IMR-90 (cell line): ENCODE data around the gene ZNF335. TPM values are rescaled to one million over a fixed set of nuclear protein-coding genes. Genes with fewer than 3 reads are reported as not detected.

Experiments
- ATAC-seq: fragments of 200-7000 bp; cut with Tn5 transposase; 2 replicates; pipeline ENCODE4 v1.9.1; 2020; ENCODE audit warnings: low read depth, mild to moderate bottlenecking, moderate library complexity
- BruUV-seq: library from RNA; stranded (reverse); fragments of 400-500 nt; replicated peaks from 2 replicates; lab custom pipeline; 2021; lab: Mats Ljungman, UMichigan
- CTCF ChIA-PET: fragments of 300-600 bp; formaldehyde crosslinking; extraction: SDS; loops from one replicate; lab custom pipeline; 2021; ENCODE audit warnings: antibody characterized with exemption; lab: Yijun Ruan, JAX
- POLR2A ChIA-PET: fragments of 300-600 bp; sonication (Branson Sonifier 250); formaldehyde crosslinking; loops from one replicate; lab custom pipeline; 2022; ENCODE audit warnings: antibody characterized with exemption; ENCODE audit not compliant: unreplicated experiment; lab: Charles Lee
- DNase-seq: peaks from one replicate; pipeline ENCODE4 v3.0.0; 2013
- H2AFZ ChIP-seq: replicated peaks from 2 replicates; pipeline ENCODE3; 2013; ENCODE audit warnings: low read length, mild to moderate bottlenecking; ENCODE audit not compliant: poor library complexity
- H2AK5ac ChIP-seq: 2 replicates; pipeline ENCODE4 v1.6.1; 2013; ENCODE audit warnings: low read depth, low read length, inconsistent platforms
- H2AK9ac ChIP-seq: replicated peaks from 2 replicates; pipeline ENCODE3; 2013; ENCODE audit warnings: mild to moderate bottlenecking, low read depth, low read length, moderate library complexity; ENCODE audit not compliant: poor library complexity
- H2BK120ac ChIP-seq: 2 replicates; pipeline ENCODE4 v1.6.1; 2013; ENCODE audit warnings: low read depth, low read length, inconsistent platforms
- H2BK15ac ChIP-seq: 3 replicates; pipeline ENCODE4 v1.6.1; 2013; ENCODE audit warnings: low read depth, low read length, inconsistent platforms
- H2BK20ac ChIP-seq: 2 replicates; pipeline ENCODE4 v1.6.1; 2013; ENCODE audit warnings: low read depth, mild to moderate bottlenecking, inconsistent platforms, low read length, moderate library complexity
- H2BK5ac ChIP-seq: 2 replicates; pipeline ENCODE4 v1.6.1; 2013; ENCODE audit warnings: mild to moderate bottlenecking, low read depth, low read length, inconsistent platforms; ENCODE audit not compliant: poor library complexity, severe bottlenecking
- H3K14ac ChIP-seq: replicated peaks from 2 replicates; pipeline ENCODE4 v1.6.1; 2013; ENCODE audit warnings: low read depth, low read length, inconsistent platforms
- H3K18ac ChIP-seq: 2 replicates; pipeline ENCODE4 v1.6.1; 2013; ENCODE audit warnings: low read depth, low read length, control low read depth
- H3K23ac ChIP-seq: 2 replicates; pipeline ENCODE4 v1.6.1; 2013; ENCODE audit warnings: low read depth, low read length, inconsistent platforms
- H3K27ac ChIP-seq: 2 replicates; pipeline ENCODE4 v1.5.1; 2013; ENCODE audit warnings: mild to moderate bottlenecking, control low read depth, low read length; ENCODE audit not compliant: insufficient read depth
- H3K27me3 ChIP-seq: 2 replicates; pipeline ENCODE4 v1.6.1; 2013; ENCODE audit warnings: low read length; ENCODE audit not compliant: control insufficient read depth, insufficient read depth
- H3K36me3 ChIP-seq: 2 replicates; pipeline ENCODE4 v1.6.1; 2013; ENCODE audit warnings: low read length, mixed read lengths; ENCODE audit not compliant: control insufficient read depth, insufficient read depth
- H3K4ac ChIP-seq: 2 replicates; pipeline ENCODE4 v1.6.1; 2013; ENCODE audit warnings: low read depth, low read length, inconsistent platforms
- H3K4me1 ChIP-seq: 2 replicates; pipeline ENCODE4 v1.6.1; 2013; ENCODE audit warnings: low read length, mixed read lengths; ENCODE audit not compliant: control insufficient read depth, insufficient read depth
- H3K4me2 ChIP-seq: 2 replicates; pipeline ENCODE4 v1.6.1; 2013; ENCODE audit warnings: low read depth, mild to moderate bottlenecking, control low read depth, low read length, moderate library complexity
- H3K4me3 ChIP-seq: 2 replicates; pipeline ENCODE4 v1.5.1; 2013; ENCODE audit warnings: low read depth, mild to moderate bottlenecking, control low read depth, low read length, moderate library complexity; ENCODE audit not compliant: insufficient read depth
- H3K56ac ChIP-seq: 2 replicates; pipeline ENCODE4 v1.6.1; 2013; ENCODE audit warnings: low read length, inconsistent platforms; ENCODE audit not compliant: insufficient read depth; ENCODE audit errors: extremely low read depth
- H3K79me1 ChIP-seq, 2 experiments: 2 replicates each; pipeline ENCODE4 v1.6.1; 2013; ENCODE audit warnings: low read length in 2 of 2, inconsistent platforms in 1 of 2, low read depth in 1 of 2
- H3K9ac ChIP-seq: 2 replicates; pipeline ENCODE4 v1.6.1; 2013; ENCODE audit warnings: low read depth, low read length, control low read depth
- H3K9me1 ChIP-seq: 2 replicates; pipeline ENCODE4 v1.6.1; 2013; ENCODE audit warnings: low read length, inconsistent platforms; ENCODE audit not compliant: insufficient read depth
- H3K9me3 ChIP-seq: 2 replicates; pipeline ENCODE4 v1.6.1; 2013; ENCODE audit warnings: low read length; ENCODE audit not compliant: control insufficient read depth, insufficient read depth
- H4K20me1 ChIP-seq: 2 replicates; pipeline ENCODE4 v1.6.1; 2013; ENCODE audit warnings: low read length, inconsistent platforms; ENCODE audit not compliant: insufficient read depth
- H4K5ac ChIP-seq: 2 replicates; pipeline ENCODE4 v1.6.1; 2013; ENCODE audit warnings: mild to moderate bottlenecking, low read depth, low read length, control low read depth
- H4K8ac ChIP-seq, 2 experiments: 2 replicates each; pipeline ENCODE4 v1.6.1; 2013; ENCODE audit warnings: low read depth in 2 of 2, low read length in 2 of 2, control low read depth in 1 of 2, inconsistent platforms in 1 of 2
- H4K91ac ChIP-seq: 2 replicates; pipeline ENCODE4 v1.6.1; 2013; ENCODE audit warnings: low read depth, low read length, inconsistent platforms; ENCODE audit not compliant: insufficient read depth
- BHLHE40 ChIP-seq: fragments of 150-350 bp; IDR thresholded peaks from 2 replicates; pipeline ENCODE4 v1.6.1; 2016; ENCODE audit warnings: mild to moderate bottlenecking, low read depth, low read length
- CEBPB ChIP-seq: IDR thresholded peaks from 2 replicates; pipeline ENCODE4 v1.6.1; 2012; ENCODE audit warnings: low read depth, low read length, improper control_type of control experiment
- CHD1 ChIP-seq: IDR thresholded peaks from 2 replicates; pipeline ENCODE4 v1.6.1; 2012; ENCODE audit warnings: low read depth, low read length, improper control_type of control experiment
- FOS ChIP-seq: fragments of 150-350 bp; IDR thresholded peaks from 2 replicates; pipeline ENCODE4 v1.6.1; 2016; ENCODE audit warnings: low read depth, low read length
- MAFK ChIP-seq: IDR thresholded peaks from 2 replicates; pipeline ENCODE4 v1.6.1; 2012; ENCODE audit warnings: low read depth, low read length, improper control_type of control experiment
- MAZ ChIP-seq: IDR thresholded peaks from 2 replicates; pipeline ENCODE4 v1.6.1; 2012; ENCODE audit warnings: low read depth, mild to moderate bottlenecking, low read length, improper control_type of control experiment, moderate library complexity, borderline replicate concordance
- NFE2L2 ChIP-seq: fragments of 150-350 bp; IDR thresholded peaks from 2 replicates; pipeline ENCODE4 v1.6.1; 2016; ENCODE audit warnings: low read depth, mild to moderate bottlenecking, low read length
- RAD21 ChIP-seq: IDR thresholded peaks from 2 replicates; pipeline ENCODE4 v1.6.1; 2012; ENCODE audit warnings: low read length, improper control_type of control experiment
- RCOR1 ChIP-seq: IDR thresholded peaks from 2 replicates; pipeline ENCODE4 v1.6.1; 2012; ENCODE audit warnings: mild to moderate bottlenecking, low read length, improper control_type of control experiment; ENCODE audit not compliant: insufficient replicate concordance
- RFX5 ChIP-seq: IDR thresholded peaks from 2 replicates; pipeline ENCODE4 v1.8.0; 2012; ENCODE audit warnings: low read depth, mild to moderate bottlenecking, low read length, moderate library complexity
- SMC3 ChIP-seq: fragments of 150-350 bp; IDR thresholded peaks from 2 replicates; pipeline ENCODE4 v1.6.1; 2016; ENCODE audit warnings: low read depth, mild to moderate bottlenecking, antibody characterized with exemption, low read length, moderate library complexity
- WGBS, 2 experiments: methylation state at CpG; one replicate each; pipeline versions ENCODE4 v1.1.5 to v1.1.7; 2013; ENCODE audit warnings: missing lambda C conversion rate in 2 of 2; ENCODE audit not compliant: insufficient read length in 1 of 2; ENCODE audit errors: extremely low coverage in 2 of 2; 5-methylcytosine and 5-hydroxymethylcytosine counted together
- dilution Hi-C: fragments of 300-500 bp; cut with HindIII; formaldehyde crosslinking; loops from one replicate; pipeline ENCODE4 v1.14.3; 2018; ENCODE audit warnings: low sequenced_read_pairs; ENCODE audit not compliant: unreplicated experiment
- in situ Hi-C: fragments of 300-500 bp; cut with MboI; formaldehyde crosslinking; loops from 3 replicates; pipeline ENCODE4 v1.14.3; 2019; ENCODE audit warnings: low sequenced_read_pairs, inconsistent platforms, mixed read lengths
- intact Hi-C: fragments of 100-400 bp; cut with micrococcal nuclease; formaldehyde crosslinking; loops from 2 replicates; pipeline ENCODE4 v1.10.0; 2022
- polyA plus RNA-seq, 3 experiments: library from polyadenylated mRNA; depleted of rRNA; stranded (reverse); fragments of >200 nt; gene quantifications; 2 replicates each; pipeline ENCODE4 v1.2.3, GENCODE V29; 2012; ENCODE audit warnings: low replicate concordance in 1 of 3
- total RNA-seq: library from RNA; depleted of rRNA; stranded (reverse); fragments of >200 nt; gene quantifications from 2 replicates; pipeline ENCODE4 v1.2.3, GENCODE V29; 2012
- TF ChIP-seq, protein P1 (sequence below): conservative IDR thresholded peaks from 2 replicates; pipeline ENCODE4 v1.5.1; 2012; ENCODE audit warnings: mild to moderate bottlenecking, low read depth, low read length, improper control_type of control experiment
- TF ChIP-seq, protein P2 (sequence below): fragments of 150-350 bp; IDR thresholded peaks from 2 replicates; pipeline ENCODE4 v1.6.1; 2016; ENCODE audit warnings: low read depth, mild to moderate bottlenecking, low read length, moderate library complexity, borderline replicate concordance
- TF ChIP-seq, protein P3 (sequence below): fragments of 150-350 bp; IDR thresholded peaks from 2 replicates; pipeline ENCODE4 v1.6.1; 2017; ENCODE audit warnings: mild to moderate bottlenecking, antibody characterized with exemption, low read length, low read depth

ZNF335 gene
- total and polyA plus RNA-seq, 2 of the 4 experiments (the other 2 are of a cell fraction), result 11.8 to 17.8 TPM

DNA sequence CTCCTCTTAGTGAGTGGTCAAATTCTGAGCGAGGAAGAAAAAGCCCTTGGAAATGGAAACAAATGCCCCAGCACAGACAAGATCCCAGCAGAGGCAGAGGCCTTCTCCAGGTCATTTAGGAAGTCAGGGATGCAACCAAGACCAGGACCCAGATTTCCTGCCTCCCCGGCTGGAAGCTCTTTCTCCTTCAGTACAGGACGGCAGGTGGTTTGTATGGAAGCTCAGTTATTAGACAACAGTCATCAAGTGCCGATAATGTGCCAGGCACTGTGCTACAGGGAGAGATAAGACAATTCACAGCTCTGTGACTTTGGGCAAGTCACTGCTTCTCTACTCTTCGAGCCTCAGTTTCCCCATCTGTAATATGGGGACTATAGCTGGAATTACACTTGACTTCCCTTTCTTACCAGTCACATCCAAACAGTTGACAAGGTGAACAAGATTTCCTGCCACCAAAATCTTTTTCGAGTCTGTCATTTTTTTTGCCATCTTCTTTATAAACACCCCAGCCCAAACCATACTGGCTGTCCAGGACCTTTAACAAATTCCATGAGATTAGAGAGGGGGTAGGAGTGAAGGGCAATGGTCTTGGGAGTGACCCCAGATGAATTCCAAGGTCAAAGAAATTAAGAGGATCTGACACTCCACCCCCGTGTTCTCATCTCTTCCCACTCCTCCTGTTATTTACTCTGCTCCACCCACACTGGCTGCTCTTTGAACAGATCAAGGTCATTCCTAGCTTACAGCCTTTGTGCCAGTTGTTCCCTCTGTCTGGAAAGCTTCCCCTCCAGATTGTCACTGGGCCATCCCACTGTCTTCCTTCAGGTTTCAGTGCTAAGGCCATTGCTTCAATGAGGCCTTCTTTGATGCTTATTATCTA lies 42.8 kb upstream of the ZNF335 start:
- H2AK9ac ChIP-seq, result no peak overlapping the region
- H2BK15ac ChIP-seq, result no peak overlapping the region
- ChIA-PET POLR2A (no interaction called here), CTCF (interaction anchor here (0.6 to 1.7 kb wide), 3 partner anchors 10 to 265 kb away, joined by 3 to 5 read pairs (median 3); no protein-coding TSS in a partner anchor)
- no peak overlapping the region for H3K23ac ChIP-seq
- H3K18ac ChIP-seq, result no peak overlapping the region
- no peaks in the 10 kb centered on the region for H3K9me1 ChIP-seq
- no peak overlapping the region for H3K4me2 ChIP-seq
- no peak overlapping the region for H3K9ac ChIP-seq
- H3K4ac ChIP-seq, result no peak overlapping the region
- H3K14ac ChIP-seq, result no peak overlapping the region
- intact Hi-C loops, result loop anchor here (2.0 to 10.0 kb wide), 2 partner anchors 334 to 470 kb away; partner anchors contain the start of gene EPPIN
- H2BK120ac ChIP-seq, result no peak overlapping the region
- in situ Hi-C loops, result no loop called here
- no peak for DNase-seq
- no peak overlapping the region for H4K8ac ChIP-seq
- H3K27ac ChIP-seq, result no peak overlapping the region
- no peak overlapping the region for H4K5ac ChIP-seq
- no peak overlapping the region for H3K4me3 ChIP-seq
- peak overlapping the region; percentile 24 for H2AFZ ChIP-seq
- H4K91ac ChIP-seq, result no peak overlapping the region
- H3K4me1 ChIP-seq, result no peaks in the 10 kb centered on the region
- H4K20me1 ChIP-seq, result no peaks in the 10 kb centered on the region
- peaks cover 14% of the 10 kb centered on the region for H3K9me3 ChIP-seq
- no peak overlapping the region for H2BK5ac ChIP-seq
- no peaks in the 10 kb centered on the region for H3K79me1 ChIP-seq
- H3K36me3 ChIP-seq, result no peaks in the 10 kb centered on the region
- no peak overlapping the region for H2AK5ac ChIP-seq
- ATAC-seq, result no peak
- no TSS peak for BruUV-seq
- WGBS, 2 experiments, result 45% methylated on average over 2 of the region's 7 CpGs; no CpG with 5 or more reads in 1 of the 2 experiments
- H3K27me3 ChIP-seq, result peaks cover 64% of the 10 kb centered on the region
- H3K56ac ChIP-seq, result no peak overlapping the region
- no peak overlapping the region for H2BK20ac ChIP-seq
- dilution Hi-C loops, result no loop called here
- TF ChIP-seq FOS (no peak), RCOR1 (no peak), SMC3 (no peak), BHLHE40 (no peak), CEBPB (no peak), RFX5 (no peak), MAFK (no peak), NFE2L2 (no peak), MAZ (no peak), RAD21 (no peak), CHD1 (no peak)
- TF ChIP-seq, protein P1, sequence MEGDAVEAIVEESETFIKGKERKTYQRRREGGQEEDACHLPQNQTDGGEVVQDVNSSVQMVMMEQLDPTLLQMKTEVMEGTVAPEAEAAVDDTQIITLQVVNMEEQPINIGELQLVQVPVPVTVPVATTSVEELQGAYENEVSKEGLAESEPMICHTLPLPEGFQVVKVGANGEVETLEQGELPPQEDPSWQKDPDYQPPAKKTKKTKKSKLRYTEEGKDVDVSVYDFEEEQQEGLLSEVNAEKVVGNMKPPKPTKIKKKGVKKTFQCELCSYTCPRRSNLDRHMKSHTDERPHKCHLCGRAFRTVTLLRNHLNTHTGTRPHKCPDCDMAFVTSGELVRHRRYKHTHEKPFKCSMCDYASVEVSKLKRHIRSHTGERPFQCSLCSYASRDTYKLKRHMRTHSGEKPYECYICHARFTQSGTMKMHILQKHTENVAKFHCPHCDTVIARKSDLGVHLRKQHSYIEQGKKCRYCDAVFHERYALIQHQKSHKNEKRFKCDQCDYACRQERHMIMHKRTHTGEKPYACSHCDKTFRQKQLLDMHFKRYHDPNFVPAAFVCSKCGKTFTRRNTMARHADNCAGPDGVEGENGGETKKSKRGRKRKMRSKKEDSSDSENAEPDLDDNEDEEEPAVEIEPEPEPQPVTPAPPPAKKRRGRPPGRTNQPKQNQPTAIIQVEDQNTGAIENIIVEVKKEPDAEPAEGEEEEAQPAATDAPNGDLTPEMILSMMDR, result no peak
- TF ChIP-seq, protein P2, sequence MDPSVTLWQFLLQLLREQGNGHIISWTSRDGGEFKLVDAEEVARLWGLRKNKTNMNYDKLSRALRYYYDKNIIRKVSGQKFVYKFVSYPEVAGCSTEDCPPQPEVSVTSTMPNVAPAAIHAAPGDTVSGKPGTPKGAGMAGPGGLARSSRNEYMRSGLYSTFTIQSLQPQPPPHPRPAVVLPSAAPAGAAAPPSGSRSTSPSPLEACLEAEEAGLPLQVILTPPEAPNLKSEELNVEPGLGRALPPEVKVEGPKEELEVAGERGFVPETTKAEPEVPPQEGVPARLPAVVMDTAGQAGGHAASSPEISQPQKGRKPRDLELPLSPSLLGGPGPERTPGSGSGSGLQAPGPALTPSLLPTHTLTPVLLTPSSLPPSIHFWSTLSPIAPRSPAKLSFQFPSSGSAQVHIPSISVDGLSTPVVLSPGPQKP, result no peak
- TF ChIP-seq, protein P3, sequence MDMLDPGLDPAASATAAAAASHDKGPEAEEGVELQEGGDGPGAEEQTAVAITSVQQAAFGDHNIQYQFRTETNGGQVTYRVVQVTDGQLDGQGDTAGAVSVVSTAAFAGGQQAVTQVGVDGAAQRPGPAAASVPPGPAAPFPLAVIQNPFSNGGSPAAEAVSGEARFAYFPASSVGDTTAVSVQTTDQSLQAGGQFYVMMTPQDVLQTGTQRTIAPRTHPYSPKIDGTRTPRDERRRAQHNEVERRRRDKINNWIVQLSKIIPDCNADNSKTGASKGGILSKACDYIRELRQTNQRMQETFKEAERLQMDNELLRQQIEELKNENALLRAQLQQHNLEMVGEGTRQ, result no peak
